T-helper 2 cell treated with Interferon-gamma antibody and Interleukin-4, amounts not matched to agents 100 ng/mL and 5 ng/mL, for 36 hours (primary cell): ENCODE results near the gene PLBD2. TPM values are rescaled to one million over a fixed set of nuclear protein-coding genes. Genes with fewer than 3 reads are reported as not detected.

Source experiments
- intact Hi-C: fragments of 100-400 bp; cut with micrococcal nuclease; formaldehyde crosslinking; loops from one replicate; pipeline ENCODE4 v1.15.1; 2023
- total RNA-seq: library from RNA; stranded (reverse); gene quantifications from 2 replicates; pipeline ENCODE4 v1.2.3, GENCODE V29; 2022

Gene PLBD2
- total RNA-seq, 1 donor from 2014 or later = 12.5 TPM

GRCh38 chr12:113439606-113440030 lies 81.2 kb downstream of the PLBD2 start:
- intact Hi-C loops = no loop called here

- intact Hi-C loops = no loop called here
Measured at GRCh38 chr12:113440336-113440735, 81.9 kb downstream of the PLBD2 start.

Other genes with a start within 250 kb of the PLBD2 start
- 0.09 and 0.14 TPM in 2 replicates for gene RASAL1, start 222.8 kb upstream of the PLBD2 start, total RNA-seq
- 0.34 TPM in 1 of 2 replicates, not detected in the other for gene CFAP73, start 208.9 kb upstream of the PLBD2 start, total RNA-seq
- gene DDX54, start 173.1 kb upstream of the PLBD2 start, total RNA-seq = 76.4 and 90.1 TPM in 2 replicates
- gene RITA1, start 172.9 kb upstream of the PLBD2 start, total RNA-seq = 22.0 and 24.8 TPM in 2 replicates
- gene TPCN1, start 137.1 kb upstream of the PLBD2 start, total RNA-seq = 34.2 and 38.4 TPM in 2 replicates
- gene SLC8B1, start 23.5 kb upstream of the PLBD2 start, total RNA-seq = 27.6 and 28.9 TPM in 2 replicates
- gene SDS, start 45.3 kb downstream of the PLBD2 start, total RNA-seq = not detected in 2 replicates
- 0.57 and 0.89 TPM in 2 replicates for gene SDSL, start 63.8 kb downstream of the PLBD2 start, total RNA-seq
- gene LHX5, start 113.3 kb downstream of the PLBD2 start, total RNA-seq = not detected in 2 replicates